ENCODE results near the gene NPFFR1.
"Not testable (repeated sequence)": the region's sequence is repeated elsewhere in the genome, so short reads cannot be mapped to it uniquely, and the experiment has no call there.

The NPFFR1 gene

GRCh38 chr10:70286616-70287015 is 2.8 kb upstream of the NPFFR1 start:
- DNase-seq (ENCODE audit: low read depth, low spot score): no peak

GRCh38 chr10:70285476-70285831 is 1.6 kb upstream of the NPFFR1 start:
- DNase-seq (ENCODE audit: low read depth, low spot score): no peak

GRCh38 chr10:70284542-70285475 is 1.0 kb upstream of the NPFFR1 start:
- no peak for DNase-seq (ENCODE audit: low read depth, low spot score)

- no peak for DNase-seq (ENCODE audit: low read depth, low spot score)
Measured at GRCh38 chr10:70283071-70283444, 746 bp downstream of the NPFFR1 start.

GRCh38 chr10:70281609-70282008 is 2.2 kb downstream of the NPFFR1 start:
- DNase-seq (ENCODE audit: low read depth, low spot score): no peak

GRCh38 chr10:70280099-70280498 is 3.7 kb downstream of the NPFFR1 start:
- DNase-seq (ENCODE audit: low read depth, low spot score): no peak

- no peak for DNase-seq (ENCODE audit: low read depth, low spot score)
Measured at GRCh38 chr10:70277396-70278030, 6.3 kb downstream of the NPFFR1 start.

- DNase-seq (ENCODE audit: low read depth, low spot score): peak; percentile 15
Measured at GRCh38 chr10:70274643-70275042, 9.2 kb downstream of the NPFFR1 start.

- no peak for DNase-seq (ENCODE audit: low read depth, low spot score)
Measured at GRCh38 chr10:70272925-70273316, 10.9 kb downstream of the NPFFR1 start.

- no peak for DNase-seq (ENCODE audit: low read depth, low spot score)
Measured at GRCh38 chr10:70271996-70272924, 11.5 kb downstream of the NPFFR1 start.

GRCh38 chr10:70270952-70271351 is 12.9 kb downstream of the NPFFR1 start:
- no peak for DNase-seq (ENCODE audit: low read depth, low spot score)

GRCh38 chr10:70269741-70270140 is 14.1 kb downstream of the NPFFR1 start:
- no peak for DNase-seq (ENCODE audit: low read depth, low spot score)

- no peak for DNase-seq (ENCODE audit: low read depth, low spot score)
Measured at GRCh38 chr10:70268376-70268775, 15.4 kb downstream of the NPFFR1 start.

GRCh38 chr10:70267161-70267933 is 16.5 kb downstream of the NPFFR1 start:
- peak; percentile 15 for DNase-seq (ENCODE audit: low read depth, low spot score)

- DNase-seq (ENCODE audit: low read depth, low spot score): no peak
Measured at GRCh38 chr10:70266701-70267100, 17.1 kb downstream of the NPFFR1 start.

GRCh38 chr10:70266056-70266455 is 17.7 kb downstream of the NPFFR1 start:
- no peak for DNase-seq (ENCODE audit: low read depth, low spot score)

- no peak for DNase-seq (ENCODE audit: low read depth, low spot score)
Measured at GRCh38 chr10:70265032-70265689, 18.6 kb downstream of the NPFFR1 start.

- no peak for DNase-seq (ENCODE audit: low read depth, low spot score)
Measured at GRCh38 chr10:70260734-70261133, 23.1 kb downstream of the NPFFR1 start.

- DNase-seq (ENCODE audit: low read depth, low spot score): no peak
Measured at GRCh38 chr10:70260259-70260658, 23.5 kb downstream of the NPFFR1 start.

GRCh38 chr10:70258216-70258615 is 25.6 kb downstream of the NPFFR1 start:
- DNase-seq (ENCODE audit: low read depth, low spot score): no peak

- not testable (repeated sequence) for DNase-seq (ENCODE audit: low read depth, low spot score)
Measured at GRCh38 chr10:70257816-70258215, 26.0 kb downstream of the NPFFR1 start.

Data from smooth muscle cell of the brain vasculature (primary cell).